NT2/D1 (cell line): ENCODE results near the gene CKS2.
A peak's percentile ranks its signal among the peaks of the same experiment; 100 is the strongest.

Experiments used
- DNase-seq: peaks from one replicate; pipeline ENCODE4 v3.0.0-alpha.2; 2011; ENCODE audit warnings: low read depth, low spot score
- H3K27me3 ChIP-seq: 2 replicates; pipeline ENCODE4 v1.6.0; 2011; ENCODE audit warnings: mild to moderate bottlenecking; ENCODE audit not compliant: insufficient read length, insufficient read depth
- H3K36me3 ChIP-seq: 2 replicates; pipeline ENCODE4 v1.6.1; 2011; ENCODE audit warnings: mild to moderate bottlenecking, low read length, mixed read lengths; ENCODE audit not compliant: insufficient read depth, insufficient read length
- H3K4me1 ChIP-seq: 2 replicates; pipeline ENCODE4 v1.5.1; 2011; ENCODE audit not compliant: insufficient read depth, insufficient read length
- H3K4me3 ChIP-seq: 2 replicates; pipeline ENCODE4 v1.5.1; 2011; ENCODE audit warnings: low read depth; ENCODE audit not compliant: insufficient read length
- H3K9ac ChIP-seq: 2 replicates; pipeline ENCODE4 v1.6.0; 2011; ENCODE audit warnings: low read depth; ENCODE audit not compliant: insufficient read length
- H3K9me3 ChIP-seq: 2 replicates; pipeline ENCODE4 v1.5.1; 2011; ENCODE audit warnings: mild to moderate bottlenecking, low read length; ENCODE audit not compliant: insufficient read depth
- SUZ12 ChIP-seq: IDR thresholded peaks from 2 replicates; pipeline ENCODE4 v1.6.1; 2011; ENCODE audit not compliant: insufficient read length, insufficient read depth; ENCODE audit errors: extremely low read depth
- YY1 ChIP-seq: IDR thresholded peaks from 2 replicates; pipeline ENCODE4 v1.6.1; 2011; ENCODE audit not compliant: insufficient read length, insufficient read depth
- ZNF274 ChIP-seq: IDR thresholded peaks from 2 replicates; pipeline ENCODE4 v1.6.1; 2011; ENCODE audit warnings: mild to moderate bottlenecking, low read depth, low read length

Gene CKS2

GRCh38 chr9:89313842-89314241 is 2.8 kb downstream of the CKS2 start:
- DNase-seq, result no peak
- Histone ChIP-seq H3K4me3 (peak overlapping the region; percentile 84), H3K36me3 (peaks cover 62% of the 10 kb centered on the region), H3K27me3 (no peaks in the 10 kb centered on the region), H3K4me1 (peaks cover 2% of the 10 kb centered on the region), H3K9me3 (no peaks in the 10 kb centered on the region), H3K9ac (peak overlapping the region; percentile 94)
- TF ChIP-seq SUZ12 (no peak), YY1 (no peak), ZNF274 (no peak)

DNA sequence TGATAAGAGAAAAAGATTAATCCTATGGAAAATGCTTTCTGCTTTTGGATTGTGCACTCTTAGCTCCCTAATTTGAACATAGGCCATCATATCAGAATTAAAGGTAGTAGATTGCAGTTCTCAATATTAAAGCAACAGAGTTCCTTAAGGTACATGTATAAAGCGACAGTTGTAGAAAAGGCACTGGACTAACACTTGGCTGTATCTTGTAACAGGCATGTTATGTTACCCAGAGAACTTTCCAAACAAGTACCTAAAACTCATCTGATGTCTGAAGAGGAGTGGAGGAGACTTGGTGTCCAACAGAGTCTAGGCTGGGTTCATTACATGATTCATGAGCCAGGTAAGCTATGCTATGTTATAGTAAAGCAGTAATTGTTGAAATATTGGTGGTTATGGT is 4.0 kb downstream of the CKS2 start:
- H3K36me3 ChIP-seq, result peaks cover 67% of the 10 kb centered on the region
- H3K4me3 ChIP-seq, result peak overlapping the region; percentile 84
- TF ChIP-seq ZNF274 (no peak), SUZ12 (no peak), YY1 (no peak)
- no peaks in the 10 kb centered on the region for H3K27me3 ChIP-seq
- no peak for DNase-seq
- H3K4me1 ChIP-seq, result peaks cover 2% of the 10 kb centered on the region
- H3K9ac ChIP-seq, result peak overlapping the region; percentile 94
- H3K9me3 ChIP-seq, result no peaks in the 10 kb centered on the region

- Histone ChIP-seq H3K36me3 (peaks cover 69% of the 10 kb centered on the region), H3K4me1 (peaks cover 2% of the 10 kb centered on the region), H3K9ac (no peak overlapping the region)
Measured at GRCh38 chr9:89315482-89315881, 4.5 kb downstream of the CKS2 start.

DNA sequence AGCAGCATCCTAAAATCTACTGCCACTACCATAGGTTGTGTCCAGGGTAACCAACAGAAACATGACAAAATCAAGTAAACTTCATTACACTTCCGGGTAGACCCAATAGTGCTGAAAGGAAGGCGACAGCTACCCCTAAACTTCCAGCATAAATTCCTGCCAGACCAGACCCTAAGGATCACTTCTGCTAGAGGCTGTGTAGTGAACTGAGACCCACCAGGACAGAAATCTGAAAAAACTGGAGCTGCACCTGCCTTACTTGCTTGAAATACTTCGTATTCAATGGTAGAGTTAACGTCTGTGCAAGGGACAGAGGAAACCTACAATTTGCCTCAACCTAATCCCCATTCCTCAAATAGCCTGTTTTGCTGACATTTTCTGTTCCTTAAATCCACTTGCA is 6.3 kb downstream of the CKS2 start:
- H3K9me3 ChIP-seq, result no peaks in the 10 kb centered on the region

More at GRCh38 chr9:89315482-89315881, 4.5 kb downstream of the CKS2 start:
- H3K4me3 ChIP-seq, result no peak overlapping the region
- no peaks in the 10 kb centered on the region for H3K27me3 ChIP-seq
- TF ChIP-seq YY1, result no peak
- DNase-seq, result no peak
- H3K9me3 ChIP-seq, result no peaks in the 10 kb centered on the region

GRCh38 chr9:89318123-89319014 is 7.4 kb downstream of the CKS2 start, which contains the start of gene SECISBP2:
Gene SECISBP2 (plus strand): TSS chr9:89318500. CDS start chr9:89318577, 77 bp downstream.
- H3K27me3 ChIP-seq, result no peaks in the 10 kb centered on the region
- peaks cover 69% of the 10 kb centered on the region for H3K36me3 ChIP-seq
- no peaks in the 10 kb centered on the region for H3K9me3 ChIP-seq
- peaks cover 2% of the 10 kb centered on the region for H3K4me1 ChIP-seq
- no peak for TF ChIP-seq ZNF274
- no peak for TF ChIP-seq SUZ12
- TF ChIP-seq YY1, result no peak
- peak; percentile 94 for DNase-seq
- peak within 1 kb of the TSS; percentile 98 for H3K9ac ChIP-seq
- peak within 1 kb of the TSS; percentile 84 for H3K4me3 ChIP-seq

More for the DNA sequence above, 6.3 kb downstream of the CKS2 start:
- peak overlapping the region; percentile 98 for H3K9ac ChIP-seq
- H3K4me3 ChIP-seq, result no peak overlapping the region
- H3K4me1 ChIP-seq, result peaks cover 2% of the 10 kb centered on the region
- peaks cover 72% of the 10 kb centered on the region for H3K36me3 ChIP-seq
- no peak for DNase-seq
- no peak for TF ChIP-seq YY1
- TF ChIP-seq SUZ12, result no peak
- TF ChIP-seq ZNF274, result no peak
- no peaks in the 10 kb centered on the region for H3K27me3 ChIP-seq

- peaks cover 2% of the 10 kb centered on the region for H3K4me1 ChIP-seq
- H3K36me3 ChIP-seq, result peaks cover 67% of the 10 kb centered on the region
- no peaks in the 10 kb centered on the region for H3K9me3 ChIP-seq
- peak overlapping the region; percentile 98 for H3K9ac ChIP-seq
- no peaks in the 10 kb centered on the region for H3K27me3 ChIP-seq
- H3K4me3 ChIP-seq, result peak overlapping the region; percentile 84
- TF ChIP-seq SUZ12 (no peak), YY1 (no peak), ZNF274 (no peak)
- no peak for DNase-seq
Measured at GRCh38 chr9:89319015-89319905, 8.3 kb downstream of the CKS2 start.

DNA sequence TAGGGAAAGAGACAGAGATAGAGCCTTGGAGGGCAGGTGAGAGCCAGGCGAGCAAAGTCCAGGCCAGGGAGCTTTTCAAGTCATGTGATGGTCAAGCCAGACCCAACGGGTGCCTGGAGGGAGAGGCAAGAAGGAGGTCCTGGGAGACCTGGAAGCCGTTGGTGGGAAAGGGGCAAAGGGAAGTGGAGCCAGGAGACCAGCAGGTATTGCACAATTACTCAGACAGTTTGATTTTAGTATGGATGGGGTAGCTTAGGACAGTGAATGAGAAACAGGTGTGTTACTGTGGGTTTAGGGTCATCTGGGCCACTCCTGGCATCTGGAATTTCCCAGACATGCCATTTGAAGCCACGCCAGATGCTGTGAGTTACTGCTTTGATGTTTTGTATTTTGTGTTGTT is 12.4 kb downstream of the CKS2 start:
- DNase-seq, result no peak
- peaks cover 52% of the 10 kb centered on the region for H3K36me3 ChIP-seq
- no peaks in the 10 kb centered on the region for H3K4me1 ChIP-seq
- TF ChIP-seq YY1 (no peak), ZNF274 (no peak), SUZ12 (no peak)
- H3K9ac ChIP-seq, result no peak overlapping the region
- H3K27me3 ChIP-seq, result no peaks in the 10 kb centered on the region
- H3K9me3 ChIP-seq, result no peaks in the 10 kb centered on the region
- no peak overlapping the region for H3K4me3 ChIP-seq
